K562 (cell line): Measurements from ENCODE around the gene CADPS2. TPM values are rescaled to one million over a fixed set of nuclear protein-coding genes. Genes with fewer than 3 reads are reported as not detected.

Experiments used
- ATAC-seq: fragments of 200-7000 bp; cut with Tn5 transposase; 3 replicates; pipeline ENCODE4 v1.9.1; 2020; ENCODE audit warnings: moderate library complexity
- BruUV-seq: library from RNA; stranded (reverse); fragments of 400-500 nt; replicated peaks from 2 replicates; lab custom pipeline; 2021; lab: Mats Ljungman, UMichigan
- CTCF ChIA-PET: fragments of 300-600 bp; formaldehyde crosslinking; extraction: SDS; loops from one replicate; lab custom pipeline; 2021; ENCODE audit warnings: low intra/inter-chr PET ratio; lab: Yijun Ruan, JAX
- POLR2A ChIA-PET: fragments of 300-600, 350-650 bp; sonication (Branson Sonifier 250); formaldehyde crosslinking; extraction: SDS; loops from one replicate; lab custom pipeline; 2021; ENCODE audit warnings: antibody characterized with exemption, inconsistent platforms; lab: Yijun Ruan, JAX
- DNase-seq, 4 experiments: peaks; one replicate each; pipeline versions ENCODE4 v3.0.0 to v3.0.0-alpha.2; 2011 to 2018; ENCODE audit warnings: low spot score in 3 of 4, mixed read lengths in 3 of 4; ENCODE audit errors: extremely low read depth in 1 of 4
- FAIRE-seq: peaks from 2 replicates; lab custom pipeline; 2011; peaks lifted over from hg19 to GRCh38; lab: Jason Lieb, UNC
- H2AFZ ChIP-seq: 2 replicates; pipeline ENCODE4 v1.6.0; 2011; ENCODE audit warnings: low read depth, low read length, control low read depth, inconsistent platforms
- H3K27ac ChIP-seq: fragments of 200-600 bp; 3 replicates; pipeline ENCODE4 v1.8.0; 2011; ENCODE audit warnings: low read depth, mild to moderate bottlenecking, control low read depth, inconsistent platforms, low read length, moderate library complexity, mixed read lengths; ENCODE audit errors: extremely low read depth
- H3K27me3 ChIP-seq, 2 experiments: fragments of 300-600 bp in 1 of 2; 2 replicates in 1 of 2; 3 replicates in 1 of 2; pipeline versions ENCODE4 v1.6.0 to v1.8.0; 2011; ENCODE audit warnings: inconsistent platforms in 2 of 2, low read length in 2 of 2, mild to moderate bottlenecking in 1 of 2, mixed read lengths in 1 of 2, moderate library complexity in 1 of 2; ENCODE audit not compliant: control insufficient read depth in 2 of 2, insufficient read depth in 2 of 2
- H3K36me3 ChIP-seq: fragments of 300-600 bp; 3 replicates; pipeline ENCODE4 v1.8.0; 2011; ENCODE audit warnings: mild to moderate bottlenecking, low read length, inconsistent platforms; ENCODE audit not compliant: control insufficient read depth, insufficient read depth
- H3K4me1 ChIP-seq, 2 experiments: fragments of 200-600 bp in 1 of 2; replicated peaks in 1 of 2; 2 replicates in 1 of 2; 3 replicates in 1 of 2; pipeline versions ENCODE4 v1.5.1 to v1.8.0; 2011; ENCODE audit warnings: inconsistent platforms in 2 of 2, low read length in 2 of 2, mild to moderate bottlenecking in 1 of 2, mixed read lengths in 1 of 2, moderate library complexity in 1 of 2; ENCODE audit not compliant: control insufficient read depth in 2 of 2, insufficient read depth in 2 of 2
- H3K4me2 ChIP-seq: 2 replicates; pipeline ENCODE4 v1.6.1; 2011; ENCODE audit warnings: low read length, control low read depth, inconsistent platforms, mixed read lengths; ENCODE audit not compliant: insufficient read depth
- H3K4me3 ChIP-seq: fragments of 200-600 bp; sonication (generic), shearing (Covaris generic); 2 replicates; pipeline ENCODE4 v1.5.1; 2016; ENCODE audit warnings: control low read depth, inconsistent platforms
- H3K79me2 ChIP-seq: fragments of 200-600 bp; 3 replicates; pipeline ENCODE4 v1.8.0; 2011; ENCODE audit warnings: low read length, inconsistent platforms; ENCODE audit not compliant: control insufficient read depth, insufficient read depth
- H3K9ac ChIP-seq, 2 experiments: 2 replicates each; pipeline versions ENCODE4 v1.6.0 to v1.6.1; 2011; ENCODE audit warnings: low read depth in 2 of 2, low read length in 2 of 2, control low read depth in 1 of 2, inconsistent platforms in 1 of 2, mild to moderate bottlenecking in 1 of 2, mixed read lengths in 1 of 2; ENCODE audit not compliant: insufficient read depth in 1 of 2
- H3K9me1 ChIP-seq: one replicate; pipeline ENCODE4 v1.6.0; 2011; ENCODE audit warnings: inconsistent platforms, mild to moderate bottlenecking, low read length, moderate library complexity; ENCODE audit not compliant: control insufficient read depth, insufficient read depth
- H3K9me3 ChIP-seq: replicated peaks from 2 replicates; pipeline ENCODE4 v1.5.1; 2011; ENCODE audit warnings: low read depth, low read length, inconsistent platforms; ENCODE audit not compliant: control insufficient read depth, insufficient read depth
- H4K20me1 ChIP-seq: replicated peaks from 2 replicates; pipeline ENCODE4 v1.6.1; 2011; ENCODE audit warnings: low read length, inconsistent platforms, mixed read lengths; ENCODE audit not compliant: control insufficient read depth, insufficient read depth
- EGR1 ChIP-seq: fragments of 450-650 bp; conservative IDR thresholded peaks from 2 replicates; pipeline ENCODE4 v1.6.1; 2017; ENCODE audit warnings: mild to moderate bottlenecking
- KDM2B ChIP-seq: fragments of 250-450 bp; sonication (Bioruptor Pico); IDR thresholded peaks from 2 replicates; pipeline ENCODE4 v1.8.0; 2021; ENCODE audit warnings: mild to moderate bottlenecking, moderate library complexity
- RBM25 ChIP-seq: fragments of 200-400 bp; formaldehyde crosslinking; IDR thresholded peaks from 2 replicates; pipeline ENCODE4 v1.6.1; 2018; ENCODE audit warnings: low read length, low read depth, moderate library complexity; ENCODE audit not compliant: severe bottlenecking
- SIN3A ChIP-seq, 2 experiments: fragments of 150-350 bp in 1 of 2; IDR thresholded peaks; 2 replicates each; pipeline ENCODE4 v1.6.1; 2011 to 2016; ENCODE audit warnings: borderline replicate concordance in 2 of 2, low read depth in 2 of 2, low read length in 2 of 2, mild to moderate bottlenecking in 2 of 2, moderate library complexity in 2 of 2; ENCODE audit not compliant: control insufficient read depth in 1 of 2
- YY1 ChIP-seq, 3 experiments: IDR thresholded peaks; 2 replicates each; pipeline ENCODE4 v1.6.1; 2011; ENCODE audit warnings: low read length in 2 of 3, mild to moderate bottlenecking in 2 of 3, moderate library complexity in 2 of 3, borderline replicate concordance in 1 of 3, control low read depth in 1 of 3, low read depth in 1 of 3; ENCODE audit not compliant: insufficient read depth in 3 of 3, insufficient replicate concordance in 2 of 3, control insufficient read depth in 1 of 3, insufficient read length in 1 of 3; ENCODE audit errors: extremely low read depth in 1 of 3
- ZNF140 ChIP-seq: fragments of 250-450 bp; sonication (Bioruptor Pico); IDR thresholded peaks from 2 replicates; pipeline ENCODE4 v1.8.0; 2021; ENCODE audit warnings: moderate library complexity, mild to moderate bottlenecking, inconsistent platforms
- ZNF3 ChIP-seq: fragments of 250-450 bp; sonication (Bioruptor Pico); IDR thresholded peaks from 2 replicates; pipeline ENCODE4 v1.5.0; 2021; ENCODE audit warnings: mild to moderate bottlenecking, moderate library complexity
- WGBS: fragments of 100-300 bp; shearing (Covaris generic); methylation state at CpG from one replicate; pipeline ENCODE4 v1.1.6; 2016; ENCODE audit warnings: low coverage, mixed read lengths; ENCODE audit not compliant: insufficient coverage; ENCODE audit errors: missing lambda C conversion rate; 5-methylcytosine and 5-hydroxymethylcytosine counted together
- in situ Hi-C: fragments of 300-500 bp; cut with MboI; formaldehyde crosslinking; loops from 4 replicates; pipeline ENCODE4 v1.15.0; 2018; ENCODE audit warnings: inconsistent platforms, mixed read lengths
- intact Hi-C: fragments of 100-400 bp; cut with micrococcal nuclease; formaldehyde crosslinking; loops from 2 replicates; pipeline ENCODE4 v1.14.2; 2022
- polyA plus RNA-seq, 8 experiments: library from polyadenylated mRNA; depleted of rRNA in 4 of 8; stranded (reverse) in 5 of 8; unstranded in 3 of 8; fragments of >200 nt; fragmentation: Nextera tagmentation in 2 of 8; fragmentation: Illumina TruSeq in 1 of 8; extraction: Ambion mirVana in 2 of 8; extraction: Trizol in 1 of 8; gene quantifications; 2 replicates each; pipeline versions ENCODE4 v1.2.1 to v1.2.3, GENCODE V29; 2011 to 2014; ENCODE audit warnings: inconsistent platforms in 1 of 8, missing spikeins in 1 of 8
- total RNA-seq, 7 experiments: library from RNA; depleted of rRNA in 6 of 7; stranded (reverse); fragments of >200 nt in 6 of 7; fragmentation: Illumina TruSeq in 2 of 7; extraction: Trizol in 2 of 7; gene quantifications; 2 replicates each; pipeline versions ENCODE4 v1.2.1 to v1.2.3, GENCODE V29; 2011 to 2021; ENCODE audit warnings: low replicate concordance in 1 of 7
- TF ChIP-seq, protein P1 (sequence below): fragments of 250-450 bp; sonication (Bioruptor Pico); IDR thresholded peaks from 2 replicates; pipeline ENCODE4 v1.5.0; 2022; ENCODE audit warnings: mild to moderate bottlenecking
- TF ChIP-seq, protein P2 (sequence below), 2 experiments: fragments of 450-650 bp in 1 of 2; sonication (generic) in 1 of 2; formaldehyde crosslinking; conservative IDR thresholded peaks; 2 replicates each; pipeline versions ENCODE4 v1.4.0 to v1.8.1; 2020 to 2022; ENCODE audit warnings: mild to moderate bottlenecking in 1 of 2, missing genetic modification reagents in 1 of 2
- TF ChIP-seq, protein P3 (sequence below): sonication (generic); formaldehyde crosslinking; IDR thresholded peaks from 2 replicates; pipeline ENCODE4 v1.8.0; 2022; ENCODE audit warnings: mild to moderate bottlenecking, missing genetic modification reagents

Gene CADPS2
- total and polyA plus RNA-seq, 9 of the 15 experiments (the other 6 are each of a cell fraction or from before 2014, with no cell fraction given): 0.03 to 0.14 (median 0.04) TPM; not detected in 1

- no peak overlapping the region for H2AFZ ChIP-seq
- in situ Hi-C loops (no loop called here), intact Hi-C loops (no loop called here)
- no peaks in the 10 kb centered on the region for H4K20me1 ChIP-seq
- H3K27me3 ChIP-seq: peaks cover 30 to 42% of the 10 kb centered on the region in 2 experiments; a peak in 4 of 5 replicates
- H3K27ac ChIP-seq: no peak overlapping the region
- CTCF ChIA-PET: no interaction called here
- 2% methylated on average over 43 of the region's 43 CpGs for WGBS
- no peak overlapping the region for H3K4me2 ChIP-seq
- H3K4me1 ChIP-seq: peaks cover 0 to 16% of the 10 kb centered on the region in 2 experiments; a peak in 1 of 5 replicates
- no peaks in the 10 kb centered on the region for H3K36me3 ChIP-seq
- no TSS peak for BruUV-seq
- no peaks in the 10 kb centered on the region for H3K9me3 ChIP-seq
- H3K4me3 ChIP-seq: no peak overlapping the region
- H3K79me2 ChIP-seq: no peaks in the 10 kb centered on the region
- TF ChIP-seq SIN3A (IDR thresholded peaks at IDR 0.05; ENCODE audit: borderline replicate concordance in 2 of 2, control insufficient read depth in 1 of 2, low read depth in 2 of 2, low read length in 2 of 2) (no peak), ZNF140 (CRISPR knock-in tag) (no peak), ZNF3 (CRISPR knock-in tag) (no peak), RBM25 (no peak), EGR1 (no peak), KDM2B (no peak), YY1 (IDR thresholded peaks at IDR 0.05; ENCODE audit: borderline replicate concordance in 1 of 3, control insufficient read depth in 1 of 3, extremely low read depth in 1 of 3, insufficient read depth in 3 of 3, insufficient read length in 1 of 3, insufficient replicate concordance in 2 of 3, low read depth in 1 of 3, low read length in 2 of 3) (no peak)
- TF ChIP-seq, protein P1, sequence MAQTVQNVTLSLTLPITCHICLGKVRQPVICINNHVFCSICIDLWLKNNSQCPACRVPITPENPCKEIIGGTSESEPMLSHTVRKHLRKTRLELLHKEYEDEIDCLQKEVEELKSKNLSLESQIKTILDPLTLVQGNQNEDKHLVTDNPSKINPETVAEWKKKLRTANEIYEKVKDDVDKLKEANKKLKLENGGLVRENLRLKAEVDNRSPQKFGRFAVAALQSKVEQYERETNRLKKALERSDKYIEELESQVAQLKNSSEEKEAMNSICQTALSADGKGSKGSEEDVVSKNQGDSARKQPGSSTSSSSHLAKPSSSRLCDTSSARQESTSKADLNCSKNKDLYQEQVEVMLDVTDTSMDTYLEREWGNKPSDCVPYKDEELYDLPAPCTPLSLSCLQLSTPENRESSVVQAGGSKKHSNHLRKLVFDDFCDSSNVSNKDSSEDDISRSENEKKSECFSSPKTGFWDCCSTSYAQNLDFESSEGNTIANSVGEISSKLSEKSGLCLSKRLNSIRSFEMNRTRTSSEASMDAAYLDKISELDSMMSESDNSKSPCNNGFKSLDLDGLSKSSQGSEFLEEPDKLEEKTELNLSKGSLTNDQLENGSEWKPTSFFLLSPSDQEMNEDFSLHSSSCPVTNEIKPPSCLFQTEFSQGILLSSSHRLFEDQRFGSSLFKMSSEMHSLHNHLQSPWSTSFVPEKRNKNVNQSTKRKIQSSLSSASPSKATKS (CRISPR knock-in tag): no peak
- TF ChIP-seq, protein P2, sequence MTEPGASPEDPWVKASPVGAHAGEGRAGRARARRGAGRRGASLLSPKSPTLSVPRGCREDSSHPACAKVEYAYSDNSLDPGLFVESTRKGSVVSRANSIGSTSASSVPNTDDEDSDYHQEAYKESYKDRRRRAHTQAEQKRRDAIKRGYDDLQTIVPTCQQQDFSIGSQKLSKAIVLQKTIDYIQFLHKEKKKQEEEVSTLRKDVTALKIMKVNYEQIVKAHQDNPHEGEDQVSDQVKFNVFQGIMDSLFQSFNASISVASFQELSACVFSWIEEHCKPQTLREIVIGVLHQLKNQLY (CRISPR knock-in tag; conservative IDR thresholded peaks at IDR 0.05): no peak
- TF ChIP-seq, protein P3, sequence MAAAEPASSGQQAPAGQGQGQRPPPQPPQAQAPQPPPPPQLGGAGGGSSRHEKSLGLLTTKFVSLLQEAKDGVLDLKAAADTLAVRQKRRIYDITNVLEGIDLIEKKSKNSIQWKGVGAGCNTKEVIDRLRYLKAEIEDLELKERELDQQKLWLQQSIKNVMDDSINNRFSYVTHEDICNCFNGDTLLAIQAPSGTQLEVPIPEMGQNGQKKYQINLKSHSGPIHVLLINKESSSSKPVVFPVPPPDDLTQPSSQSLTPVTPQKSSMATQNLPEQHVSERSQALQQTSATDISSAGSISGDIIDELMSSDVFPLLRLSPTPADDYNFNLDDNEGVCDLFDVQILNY (CRISPR knock-in tag): no peak
- POLR2A ChIA-PET: no interaction called here
- H3K9ac ChIP-seq: no peak overlapping the region
- peak; percentile 45 for ATAC-seq
- no peak for FAIRE-seq
- no peak for DNase-seq
- no peaks in the 10 kb centered on the region for H3K9me1 ChIP-seq
Observed at GRCh38 chr7:122300211-122300932, 585.9 kb downstream of the CADPS2 start.
